GM10847 (cell line): ENCODE data around the gene RPL32.

Experiments used
- POLR2A ChIP-seq: IDR thresholded peaks from 2 replicates; pipeline ENCODE4 v1.6.1; 2011; ENCODE audit not compliant: insufficient read length; ENCODE audit errors: extremely low read depth

Gene RPL32

GRCh38 chr3:12871404-12871983, 30.1 kb upstream of the RPL32 start:
- TF ChIP-seq POLR2A, result no peak

GRCh38 chr3:12870942-12871341, 29.6 kb upstream of the RPL32 start:
- no peak for TF ChIP-seq POLR2A

GRCh38 chr3:12869035-12869621, 27.8 kb upstream of the RPL32 start:
- no peak for TF ChIP-seq POLR2A

GRCh38 chr3:12868039-12869034, 27.0 kb upstream of the RPL32 start:
- TF ChIP-seq POLR2A, result no peak

- TF ChIP-seq POLR2A, result no peak
Measured at GRCh38 chr3:12866836-12867235, 25.5 kb upstream of the RPL32 start.

GRCh38 chr3:12865271-12865670, 23.9 kb upstream of the RPL32 start:
- TF ChIP-seq POLR2A, result no peak

GRCh38 chr3:12862387-12862786, 21.0 kb upstream of the RPL32 start:
- no peak for TF ChIP-seq POLR2A

- no peak for TF ChIP-seq POLR2A
Measured at GRCh38 chr3:12861611-12862010, 20.2 kb upstream of the RPL32 start.

GRCh38 chr3:12859840-12860239, 18.5 kb upstream of the RPL32 start:
- TF ChIP-seq POLR2A, result no peak

- no peak for TF ChIP-seq POLR2A
Measured at GRCh38 chr3:12856626-12857025, 15.3 kb upstream of the RPL32 start.

GRCh38 chr3:12854565-12854964, 13.2 kb upstream of the RPL32 start:
- no peak for TF ChIP-seq POLR2A

- no peak for TF ChIP-seq POLR2A
Measured at GRCh38 chr3:12852201-12852600, 10.8 kb upstream of the RPL32 start.

- no peak for TF ChIP-seq POLR2A
Measured at GRCh38 chr3:12845811-12846210, 4.4 kb upstream of the RPL32 start.

GRCh38 chr3:12842469-12842868, 1.1 kb upstream of the RPL32 start:
- no peak for TF ChIP-seq POLR2A

- TF ChIP-seq POLR2A, result no peak
Measured at GRCh38 chr3:12841970-12842328, 584 bp upstream of the RPL32 start.

GRCh38 chr3:12840591-12841148, 695 bp downstream of the RPL32 start:
- TF ChIP-seq POLR2A, result no peak
